Body of pancreas (tissue), 4 donors: Measurements from ENCODE around the gene NFKB1. TPM values are rescaled to one million over a fixed set of nuclear protein-coding genes. Genes with fewer than 3 reads are reported as not detected.
"Not testable (repeated sequence)": the region's sequence is repeated elsewhere in the genome, so short reads cannot be mapped to it uniquely, and the experiment has no call there.

Experiments used
- ATAC-seq: fragments of 150-250 bp; one replicate; pipeline ENCODE4 v1.9.1; 2016
- DNase-seq, 4 donors: peaks; one replicate each; pipeline ENCODE4 v3.0.0-alpha.2; 2019
- H3K27ac ChIP-seq, 4 donors: fragments of 200-600 bp; sonication (generic); 1 replicate in 3 of 4; 2 replicates in 1 of 4; pipeline versions ENCODE4 v1.5.1 to v1.6.1; 2016 to 2019; ENCODE audit warnings: mild to moderate bottlenecking in 1 of 4, mixed read lengths in 1 of 4, moderate library complexity in 1 of 4
- H3K27me3 ChIP-seq, 2 donors: fragments of 200-600 bp; sonication (generic); one replicate each; pipeline ENCODE4 v1.6.0; 2016; ENCODE audit warnings: mild to moderate bottlenecking in 1 of 2
- H3K36me3 ChIP-seq, 2 donors: fragments of 200-600 bp; sonication (generic); replicated peaks in 1 of 2; 2 replicates each; pipeline ENCODE4 v1.5.1; 2016; ENCODE audit warnings: low read depth in 2 of 2; ENCODE audit not compliant: insufficient read depth in 1 of 2
- H3K4me1 ChIP-seq: fragments of 200-600 bp; sonication (generic); one replicate; pipeline ENCODE4 v1.6.0; 2016
- H3K4me3 ChIP-seq, 2 donors: fragments of 200-600 bp; sonication (generic); 1 replicate in 1 of 2; 2 replicates in 1 of 2; pipeline ENCODE4 v1.5.1; 2016 to 2019
- H3K9me3 ChIP-seq, 3 donors: fragments of 200-600 bp; sonication (generic); 1 replicate in 2 of 3; 2 replicates in 1 of 3; pipeline ENCODE4 v1.5.1; 2016
- CTCF ChIP-seq, 7 experiments: fragments of 450-650 bp in 4 of 7; fragments of 200-600 bp in 3 of 7; sonication (generic) in 3 of 7; IDR thresholded peaks; one replicate each; pipeline ENCODE4 v1.5.1; 2016 to 2019; ENCODE audit warnings: antibody characterized with exemption in 7 of 7
- POLR2A ChIP-seq, 3 donors: fragments of 450-650 bp; IDR thresholded peaks; one replicate each; pipeline ENCODE4 v1.6.1; 2016; ENCODE audit warnings: antibody characterized with exemption in 3 of 3, mild to moderate bottlenecking in 2 of 3
- WGBS, 2 donors: methylation state at CpG; one replicate each; pipeline ENCODE4 v1.1.5; 2017; 5-methylcytosine and 5-hydroxymethylcytosine counted together
- intact Hi-C: fragments of 100-400 bp; cut with DNase I; formaldehyde crosslinking; loops from one replicate; pipeline ENCODE4 v1.15.1; 2023
- total RNA-seq, 2 donors: library from RNA; depleted of rRNA; stranded (reverse); fragments of >200 nt; gene quantifications; one replicate each; pipeline ENCODE4 v1.1.0, GENCODE V29; 2016

Gene NFKB1
- total RNA-seq, 2 donors from 2014 or later = 14.5 to 20.5 TPM

- ATAC-seq (no peak), DNase-seq (no peak)
- no peaks in the 10 kb centered on the region for H3K36me3 ChIP-seq
- 31% methylated on average over 1 of the region's 1 CpG for WGBS, 2 donors
- intact Hi-C loops = no loop called here
- no peak for TF ChIP-seq CTCF (IDR thresholded peaks at IDR 0.05)
- no peak for TF ChIP-seq POLR2A (IDR thresholded peaks at IDR 0.05)
- no peaks in the 10 kb centered on the region for H3K27me3 ChIP-seq
- peaks cover 7% of the 10 kb centered on the region for H3K4me1 ChIP-seq
- H3K27ac ChIP-seq = no peak overlapping the region
- H3K9me3 ChIP-seq = no peaks in the 10 kb centered on the region
- no peak overlapping the region for H3K4me3 ChIP-seq
Measured at GRCh38 chr4:102472441-102473013, 28.6 kb upstream of the NFKB1 start.

- Histone ChIP-seq H3K27me3 (no peaks in the 10 kb centered on the region), H3K27ac (no peak overlapping the region), H3K9me3 (no peaks in the 10 kb centered on the region), H3K4me1 (peaks cover 7% of the 10 kb centered on the region), H3K36me3 (no peaks in the 10 kb centered on the region), H3K4me3 (no peak overlapping the region)
- TF ChIP-seq CTCF (IDR thresholded peaks at IDR 0.05) (no peak), POLR2A (IDR thresholded peaks at IDR 0.05) (no peak)
- WGBS, 2 donors = 70 to 71% methylated on average over 1 of the region's 1 CpG
- no peak for DNase-seq
- no peak for ATAC-seq
- intact Hi-C loops = no loop called here
Measured at GRCh38 chr4:102473476-102473875, 27.7 kb upstream of the NFKB1 start.

GRCh38 chr4:102474736-102475504 lies 26.2 kb upstream of the NFKB1 start:
- no peak overlapping the region for H3K27ac ChIP-seq
- ATAC-seq (no peak), DNase-seq (no peak)
- intact Hi-C loops = no loop called here
- no peaks in the 10 kb centered on the region for H3K27me3 ChIP-seq
- H3K4me3 ChIP-seq = no peak overlapping the region
- TF ChIP-seq CTCF (IDR thresholded peaks at IDR 0.05) = no peak
- TF ChIP-seq POLR2A (IDR thresholded peaks at IDR 0.05) = no peak
- no peaks in the 10 kb centered on the region for H3K36me3 ChIP-seq
- no peaks in the 10 kb centered on the region for H3K9me3 ChIP-seq
- peaks cover 7% of the 10 kb centered on the region for H3K4me1 ChIP-seq
- 76 to 94% methylated on average over 3 to 5 of the region's 5 CpGs for WGBS, 2 donors

- Histone ChIP-seq H3K27ac (no peak overlapping the region), H3K4me3 (no peak overlapping the region), H3K36me3 (no peaks in the 10 kb centered on the region), H3K9me3 (no peaks in the 10 kb centered on the region), H3K27me3 (no peaks in the 10 kb centered on the region), H3K4me1 (peaks cover 2% of the 10 kb centered on the region)
- intact Hi-C loops = no loop called here
- TF ChIP-seq CTCF (IDR thresholded peaks at IDR 0.05) (no peak), POLR2A (IDR thresholded peaks at IDR 0.05) (no peak)
- DNase-seq (no peak), ATAC-seq (no peak)
- WGBS, 2 donors = 80 to 81% methylated on average over 3 of the region's 3 CpGs
Measured at GRCh38 chr4:102477657-102478056, 23.5 kb upstream of the NFKB1 start.

GRCh38 chr4:102478186-102478585 lies 23.0 kb upstream of the NFKB1 start:
- ATAC-seq (no peak), DNase-seq (no peak)
- Histone ChIP-seq H3K4me1 (no peaks in the 10 kb centered on the region), H3K36me3 (no peaks in the 10 kb centered on the region), H3K9me3 (no peaks in the 10 kb centered on the region), H3K4me3 (no peak overlapping the region), H3K27ac (no peak overlapping the region), H3K27me3 (no peaks in the 10 kb centered on the region)
- WGBS, 2 donors = 51 to 65% methylated on average over 7 of the region's 7 CpGs
- TF ChIP-seq POLR2A (IDR thresholded peaks at IDR 0.05) = no peak
- no peak for TF ChIP-seq CTCF (IDR thresholded peaks at IDR 0.05)
- intact Hi-C loops = no loop called here

- H3K4me3 ChIP-seq, ATAC-seq: not testable (repeated sequence)
- 77 to 84% methylated on average over 2 of the region's 2 CpGs for WGBS, 2 donors
Measured at GRCh38 chr4:102479832-102480231, 21.3 kb upstream of the NFKB1 start.

More at GRCh38 chr4:102479832-102480231, 21.3 kb upstream of the NFKB1 start:
- H3K27me3 ChIP-seq, H3K4me1 ChIP-seq, intact Hi-C loops, H3K27ac ChIP-seq, H3K9me3 ChIP-seq, DNase-seq, H3K36me3 ChIP-seq: not testable (repeated sequence)
